Stimulated activated CD8-positive, alpha-beta memory T cell treated with anti-CD3 and anti-CD28 coated beads, Interleukin-7, amount 100 ng/mL, for 48 hours (primary cell): Measurements from ENCODE around the gene PLTP.
"Not testable (repeated sequence)": the region's sequence is repeated elsewhere in the genome, so short reads cannot be mapped to it uniquely, and the experiment has no call there.

ENCODE experiments used
- DNase-seq, 2 donors: peaks; one replicate each; pipeline ENCODE4 v3.0.0-alpha.2; 2020; ENCODE audit warnings: low read depth in 1 of 2; ENCODE audit errors: extremely low read depth in 1 of 2

Gene PLTP

GRCh38 chr20:45944965-45945677 is 33.2 kb upstream of the PLTP start:
- DNase-seq = no peak

GRCh38 chr20:45944151-45944964 is 32.4 kb upstream of the PLTP start:
- no peak for DNase-seq

GRCh38 chr20:45943613-45944012 is 31.7 kb upstream of the PLTP start:
- DNase-seq = no peak

GRCh38 chr20:45940469-45940868 is 28.5 kb upstream of the PLTP start:
- DNase-seq = no peak

GRCh38 chr20:45940053-45940452 is 28.1 kb upstream of the PLTP start:
- DNase-seq = no peak

- DNase-seq = no peak
These were observed 26.9 kb upstream of the PLTP start for GRCh38 chr20:45938727-45939438.

GRCh38 chr20:45937765-45938164 is 25.8 kb upstream of the PLTP start:
- DNase-seq = no peak

GRCh38 chr20:45935416-45936046 is 23.6 kb upstream of the PLTP start:
- no peak for DNase-seq

GRCh38 chr20:45934586-45935415 is 22.8 kb upstream of the PLTP start, which contains the start of gene PCIF1:
Gene PCIF1 (plus strand): TSS chr20:45934683. CDS start chr20:45939000, 4,317 bp downstream.
- peak; percentile 96 for DNase-seq

GRCh38 chr20:45934046-45934585 is 22.2 kb upstream of the PLTP start:
- DNase-seq = peak; percentile 22 to 41

GRCh38 chr20:45933266-45934045 is 21.5 kb upstream of the PLTP start:
- peak in 1 of 2 donors; percentile 60 for DNase-seq

- DNase-seq = not testable (repeated sequence)
These were observed 19.7 kb upstream of the PLTP start for GRCh38 chr20:45931680-45932079.

GRCh38 chr20:45927071-45927878 is 15.3 kb upstream of the PLTP start:
- no peak for DNase-seq

GRCh38 chr20:45926731-45927070 is 14.7 kb upstream of the PLTP start:
- DNase-seq = no peak

GRCh38 chr20:45925821-45926506 is 14.0 kb upstream of the PLTP start:
- no peak for DNase-seq

GRCh38 chr20:45924391-45925261 is 12.7 kb upstream of the PLTP start:
- DNase-seq = no peak
